Tibial nerve (tissue), 4 donors: ENCODE results near the gene PAM16. TPM values are rescaled to one million over a fixed set of nuclear protein-coding genes. Genes with fewer than 3 reads are reported as not detected.
A peak's percentile ranks its signal among the peaks of the same experiment; 100 is the strongest.

Experiments
- DNase-seq, 2 donors: peaks; one replicate each; pipeline ENCODE4 v3.0.0-alpha.2; 2019; ENCODE audit warnings: low spot score in 2 of 2
- H3K27ac ChIP-seq, 4 donors: fragments of 200-600 bp; sonication (generic) in 3 of 4; one replicate each; pipeline ENCODE4 v1.5.1; 2017 to 2019; ENCODE audit warnings: mild to moderate bottlenecking in 1 of 4
- H3K27me3 ChIP-seq, 2 donors: fragments of 200-600 bp; sonication (generic) in 1 of 2; one replicate each; pipeline versions ENCODE4 v1.5.1 to v1.6.0; 2017 to 2019
- H3K36me3 ChIP-seq, 3 donors: fragments of 200-600 bp; sonication (generic); one replicate each; pipeline ENCODE4 v1.5.1; 2018 to 2019
- H3K4me1 ChIP-seq, 4 donors: fragments of 200-600 bp; sonication (generic) in 3 of 4; one replicate each; pipeline ENCODE4 v1.5.1; 2017 to 2019
- H3K4me3 ChIP-seq, 4 donors: fragments of 200-600 bp; sonication (generic) in 3 of 4; one replicate each; pipeline ENCODE4 v1.5.1; 2017 to 2019; ENCODE audit warnings: mild to moderate bottlenecking in 1 of 4, moderate library complexity in 1 of 4
- H3K9me3 ChIP-seq, 4 donors: fragments of 200-600 bp; sonication (generic) in 3 of 4; one replicate each; pipeline ENCODE4 v1.5.1; 2017 to 2019
- EP300 ChIP-seq, 2 donors: sonication (generic); formaldehyde crosslinking; IDR thresholded peaks; one replicate each; pipeline ENCODE4 v1.6.1; 2017; ENCODE audit warnings: antibody characterized with exemption in 2 of 2, mild to moderate bottlenecking in 1 of 2
- POLR2A ChIP-seq, 2 donors: fragments of 450-650 bp; IDR thresholded peaks; one replicate each; pipeline ENCODE4 v1.6.1; 2017; ENCODE audit warnings: antibody characterized with exemption in 2 of 2, mild to moderate bottlenecking in 2 of 2, moderate library complexity in 2 of 2
- WGBS, 2 donors: methylation state at CpG; one replicate each; pipeline ENCODE4 v1.1.5; 2018; 5-methylcytosine and 5-hydroxymethylcytosine counted together
- total RNA-seq, 4 donors: library from RNA; depleted of rRNA; stranded (reverse); fragments of >200 nt; gene quantifications; one replicate each; pipeline ENCODE4 v1.1.0, GENCODE V29; 2016
- TF ChIP-seq, protein P1 (sequence below), 5 experiments: fragments of 200-600 bp in 3 of 5; fragments of 450-650 bp in 2 of 5; sonication (generic) in 3 of 5; IDR thresholded peaks; one replicate each; pipeline ENCODE4 v1.5.1; 2016 to 2019; ENCODE audit warnings: antibody characterized with exemption in 5 of 5, mild to moderate bottlenecking in 3 of 5, moderate library complexity in 2 of 5

The PAM16 gene
- total RNA-seq, 4 donors from 2014 or later: 45.1 to 95.1 (median 60.7) TPM

GRCh38 chr16:4322121-4323052, 28.7 kb downstream of the PAM16 start:
- TF ChIP-seq EP300 (IDR thresholded peaks at IDR 0.05) (no peak), POLR2A (IDR thresholded peaks at IDR 0.05) (no peak)
- TF ChIP-seq, protein P1, sequence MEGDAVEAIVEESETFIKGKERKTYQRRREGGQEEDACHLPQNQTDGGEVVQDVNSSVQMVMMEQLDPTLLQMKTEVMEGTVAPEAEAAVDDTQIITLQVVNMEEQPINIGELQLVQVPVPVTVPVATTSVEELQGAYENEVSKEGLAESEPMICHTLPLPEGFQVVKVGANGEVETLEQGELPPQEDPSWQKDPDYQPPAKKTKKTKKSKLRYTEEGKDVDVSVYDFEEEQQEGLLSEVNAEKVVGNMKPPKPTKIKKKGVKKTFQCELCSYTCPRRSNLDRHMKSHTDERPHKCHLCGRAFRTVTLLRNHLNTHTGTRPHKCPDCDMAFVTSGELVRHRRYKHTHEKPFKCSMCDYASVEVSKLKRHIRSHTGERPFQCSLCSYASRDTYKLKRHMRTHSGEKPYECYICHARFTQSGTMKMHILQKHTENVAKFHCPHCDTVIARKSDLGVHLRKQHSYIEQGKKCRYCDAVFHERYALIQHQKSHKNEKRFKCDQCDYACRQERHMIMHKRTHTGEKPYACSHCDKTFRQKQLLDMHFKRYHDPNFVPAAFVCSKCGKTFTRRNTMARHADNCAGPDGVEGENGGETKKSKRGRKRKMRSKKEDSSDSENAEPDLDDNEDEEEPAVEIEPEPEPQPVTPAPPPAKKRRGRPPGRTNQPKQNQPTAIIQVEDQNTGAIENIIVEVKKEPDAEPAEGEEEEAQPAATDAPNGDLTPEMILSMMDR (IDR thresholded peaks at IDR 0.05): no peak
- Histone ChIP-seq H3K4me3 (no peak overlapping the region), H3K4me1 (peaks cover 6 to 98% (median 73%) of the 10 kb centered on the region in 4 donors), H3K27ac (peak overlapping the region in 2 of 4 donors; percentile 91 to 96), H3K9me3 (no peaks in the 10 kb centered on the region), H3K36me3 (no peaks in the 10 kb centered on the region), H3K27me3 (no peaks in the 10 kb centered on the region)
- 71 to 81% methylated on average over 24 to 27 of the region's 30 CpGs for WGBS, 2 donors
- DNase-seq: no peak

DNA sequence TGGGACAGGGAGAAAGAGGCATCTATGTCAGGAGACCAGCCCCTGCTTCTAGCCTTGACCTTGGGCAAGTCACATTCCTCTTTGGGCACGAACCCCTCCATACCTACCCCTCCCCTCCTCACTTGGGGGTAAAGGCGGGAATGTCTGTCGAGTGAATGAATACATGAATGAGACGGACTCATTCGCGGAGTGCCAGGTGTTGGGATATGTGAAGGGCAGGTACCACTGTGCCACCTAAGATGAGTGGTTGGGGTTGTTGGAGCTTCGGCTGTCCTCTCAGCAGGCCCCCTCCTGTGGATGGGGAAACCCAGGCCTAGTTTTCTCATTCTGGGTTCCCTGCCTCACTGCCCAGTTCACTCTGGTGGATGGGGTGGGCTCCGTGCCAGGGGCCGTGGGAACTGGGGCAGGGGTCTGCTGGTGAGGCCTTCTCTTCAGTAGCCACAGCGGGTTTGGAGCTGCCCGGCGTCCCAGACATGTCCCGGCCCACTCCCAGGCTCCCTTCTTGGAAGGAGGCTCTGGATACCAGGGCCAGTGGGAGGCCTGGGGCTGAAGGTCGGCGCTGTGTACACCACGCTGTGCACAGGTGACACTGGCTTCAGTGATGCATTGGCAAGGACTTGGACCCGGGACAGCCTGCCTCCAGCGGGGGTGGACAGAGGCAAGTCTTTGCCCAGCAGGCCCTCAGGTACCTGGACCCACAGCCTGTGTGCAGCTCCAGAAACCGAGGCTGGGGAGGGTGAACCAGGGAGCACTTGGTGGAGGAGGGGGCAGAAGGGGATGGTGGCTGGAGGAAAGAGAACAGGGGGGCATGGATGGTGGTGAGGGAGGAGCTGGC, 29.6 kb downstream of the PAM16 start:
- TF ChIP-seq POLR2A (IDR thresholded peaks at IDR 0.05): no peak
- TF ChIP-seq, protein P1 (IDR thresholded peaks at IDR 0.05): no peak
- TF ChIP-seq EP300 (IDR thresholded peaks at IDR 0.05): no peak
- Histone ChIP-seq H3K27me3 (no peaks in the 10 kb centered on the region), H3K4me3 (no peak overlapping the region), H3K9me3 (no peaks in the 10 kb centered on the region), H3K36me3 (no peaks in the 10 kb centered on the region), H3K4me1 (peaks cover 6 to 98% (median 72%) of the 10 kb centered on the region in 4 donors), H3K27ac (peak overlapping the region; percentile 23 to 96 (median 77))
- 71 to 75% methylated on average over 15 to 19 of the region's 19 CpGs for WGBS, 2 donors
- no peak for DNase-seq

DNA sequence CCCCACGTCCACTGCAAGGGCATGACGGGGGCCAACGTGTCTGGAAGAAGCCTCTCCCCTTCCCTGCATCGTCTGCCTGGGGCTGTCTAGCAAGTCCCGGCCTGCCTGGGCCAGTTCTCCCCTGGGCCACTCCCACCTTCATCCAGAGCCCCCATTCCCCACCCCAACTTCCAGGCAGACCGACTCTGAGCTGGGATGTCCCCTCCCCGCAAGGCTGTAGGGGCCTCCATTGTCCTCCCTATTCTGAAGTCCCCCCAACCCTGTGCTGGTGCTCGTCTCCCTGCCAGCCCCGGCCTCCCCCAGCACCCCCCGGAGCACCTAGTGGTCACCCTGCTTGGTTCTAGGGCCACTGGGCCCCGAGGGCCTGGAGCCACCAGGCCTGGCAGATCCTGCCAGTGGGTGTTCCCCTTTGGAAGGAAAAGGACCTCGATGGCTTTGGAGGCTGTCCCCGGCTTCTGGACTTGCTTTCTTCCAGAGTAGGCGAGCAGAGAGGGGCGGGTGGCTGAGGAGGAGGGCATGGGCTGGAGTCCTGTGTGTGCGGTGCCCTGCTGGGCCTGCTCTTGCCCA, 30.5 kb downstream of the PAM16 start:
- DNase-seq: no peak
- Histone ChIP-seq H3K27ac (peak overlapping the region; percentile 23 to 96 (median 77)), H3K4me3 (peak overlapping the region in 1 of 4 donors; percentile 5), H3K9me3 (no peaks in the 10 kb centered on the region), H3K4me1 (peaks cover 6 to 93% (median 72%) of the 10 kb centered on the region in 4 donors), H3K36me3 (no peaks in the 10 kb centered on the region), H3K27me3 (no peaks in the 10 kb centered on the region)
- 33 to 43% methylated on average over 12 to 16 of the region's 16 CpGs for WGBS, 2 donors
- TF ChIP-seq, protein P1 (IDR thresholded peaks at IDR 0.05): no peak
- no peak for TF ChIP-seq POLR2A (IDR thresholded peaks at IDR 0.05)

- Histone ChIP-seq H3K4me3 (peak overlapping the region in 1 of 4 donors; percentile 5), H3K36me3 (no peaks in the 10 kb centered on the region), H3K4me1 (peaks cover 3 to 88% (median 65%) of the 10 kb centered on the region in 4 donors), H3K27ac (peak overlapping the region; percentile 23 to 96 (median 77)), H3K27me3 (no peaks in the 10 kb centered on the region), H3K9me3 (no peaks in the 10 kb centered on the region)
- TF ChIP-seq, protein P1 (IDR thresholded peaks at IDR 0.05): no peak
- TF ChIP-seq POLR2A (IDR thresholded peaks at IDR 0.05) (no peak), EP300 (IDR thresholded peaks at IDR 0.05) (no peak)
- peak in 1 of 2 donors; percentile 48 for DNase-seq
- WGBS, 2 donors: 35 to 39% methylated on average over 26 to 28 of the region's 37 CpGs
These were observed 31.4 kb downstream of the PAM16 start for GRCh38 chr16:4319454-4320421.
